ENCODE measurements around the gene PHF20.
"Not testable (repeated sequence)": the region's sequence is repeated elsewhere in the genome, so short reads cannot be mapped to it uniquely, and the experiment has no call there.

Gene PHF20

GRCh38 chr20:35776513-35777101, 4.8 kb downstream of the PHF20 start:
- peak; percentile 49 for DNase-seq (ENCODE audit: low read depth, low spot score)

GRCh38 chr20:35783811-35784210, 12.0 kb downstream of the PHF20 start:
- DNase-seq (ENCODE audit: low read depth, low spot score) = not testable (repeated sequence)

- DNase-seq (ENCODE audit: low read depth, low spot score) = not testable (repeated sequence)
Measured at GRCh38 chr20:35785541-35785940, 13.7 kb downstream of the PHF20 start.

GRCh38 chr20:35788796-35789195, 17.0 kb downstream of the PHF20 start:
- DNase-seq (ENCODE audit: low read depth, low spot score) = no peak

GRCh38 chr20:35791097-35791496, 19.3 kb downstream of the PHF20 start:
- DNase-seq (ENCODE audit: low read depth, low spot score) = no peak

GRCh38 chr20:35791821-35792220, 20.0 kb downstream of the PHF20 start:
- peak; percentile 85 for DNase-seq (ENCODE audit: low read depth, low spot score)

GRCh38 chr20:35792740-35793139, 20.9 kb downstream of the PHF20 start:
- no peak for DNase-seq (ENCODE audit: low read depth, low spot score)

- no peak for DNase-seq (ENCODE audit: low read depth, low spot score)
Measured at GRCh38 chr20:35796571-35796970, 24.8 kb downstream of the PHF20 start.

- no peak for DNase-seq (ENCODE audit: low read depth, low spot score)
Measured at GRCh38 chr20:35801865-35802264, 30.1 kb downstream of the PHF20 start.

- DNase-seq (ENCODE audit: low read depth, low spot score) = no peak
Measured at GRCh38 chr20:35806075-35806474, 34.3 kb downstream of the PHF20 start.

- no peak for DNase-seq (ENCODE audit: low read depth, low spot score)
Measured at GRCh38 chr20:35807877-35808276, 36.1 kb downstream of the PHF20 start.

- peak; percentile 64 for DNase-seq (ENCODE audit: low read depth, low spot score)
Measured at GRCh38 chr20:35820715-35821114, 48.9 kb downstream of the PHF20 start.

GRCh38 chr20:35821807-35822242, 50.0 kb downstream of the PHF20 start:
- peak; percentile 69 for DNase-seq (ENCODE audit: low read depth, low spot score)

- DNase-seq (ENCODE audit: low read depth, low spot score) = no peak
Measured at GRCh38 chr20:35823147-35823546, 51.3 kb downstream of the PHF20 start.

GRCh38 chr20:35823937-35824336, 52.1 kb downstream of the PHF20 start:
- DNase-seq (ENCODE audit: low read depth, low spot score) = peak; percentile 53

- no peak for DNase-seq (ENCODE audit: low read depth, low spot score)
Measured at GRCh38 chr20:35826397-35826998, 54.7 kb downstream of the PHF20 start.

- DNase-seq (ENCODE audit: low read depth, low spot score) = no peak
Measured at GRCh38 chr20:35828434-35828833, 56.6 kb downstream of the PHF20 start.

- DNase-seq (ENCODE audit: low read depth, low spot score) = no peak
Measured at GRCh38 chr20:35828916-35829315, 57.1 kb downstream of the PHF20 start.

GRCh38 chr20:35830264-35830663, 58.4 kb downstream of the PHF20 start:
- no peak for DNase-seq (ENCODE audit: low read depth, low spot score)

- no peak for DNase-seq (ENCODE audit: low read depth, low spot score)
Measured at GRCh38 chr20:35831029-35831428, 59.2 kb downstream of the PHF20 start.

- no peak for DNase-seq (ENCODE audit: low read depth, low spot score)
Measured at GRCh38 chr20:35831971-35832370, 60.2 kb downstream of the PHF20 start.

- no peak for DNase-seq (ENCODE audit: low read depth, low spot score)
Measured at GRCh38 chr20:35833241-35833640, 61.4 kb downstream of the PHF20 start.

GRCh38 chr20:35837577-35838195, 65.9 kb downstream of the PHF20 start:
- DNase-seq (ENCODE audit: low read depth, low spot score) = peak; percentile 66

Measured in astrocyte of the hippocampus (primary cell).